Measurements from ENCODE around the gene DAAM1.

DAAM1 gene

DNA sequence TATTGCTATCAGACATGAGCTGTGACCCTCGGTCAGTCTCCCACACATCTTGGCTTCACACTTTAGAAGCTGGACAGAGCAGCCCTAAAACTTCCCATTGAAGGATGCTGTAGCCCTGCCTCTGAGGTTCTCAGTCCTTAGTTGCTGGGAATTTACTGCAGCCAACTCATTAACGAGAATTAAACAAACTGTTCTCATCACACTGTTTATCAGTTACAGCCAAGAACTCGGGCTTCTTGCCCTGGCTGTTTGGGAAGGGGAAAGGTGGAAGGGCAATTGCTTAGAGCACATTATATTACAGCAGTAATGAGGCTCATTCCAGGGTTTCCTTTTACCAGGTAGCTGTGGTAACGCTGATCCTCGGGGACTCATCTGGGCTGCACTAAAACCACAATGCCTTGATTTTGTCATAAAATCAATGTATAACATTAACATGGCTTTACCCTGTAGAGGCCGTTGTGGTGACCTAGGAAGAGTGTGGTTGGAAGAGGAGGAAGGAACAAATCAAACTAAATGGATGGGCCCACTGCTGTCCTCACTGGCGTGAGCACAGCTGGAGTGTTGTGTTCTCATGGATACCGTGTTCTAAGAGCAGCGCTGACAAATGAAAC lies 189.6 kb downstream of the DAAM1 start:
- no peak for DNase-seq

DNA sequence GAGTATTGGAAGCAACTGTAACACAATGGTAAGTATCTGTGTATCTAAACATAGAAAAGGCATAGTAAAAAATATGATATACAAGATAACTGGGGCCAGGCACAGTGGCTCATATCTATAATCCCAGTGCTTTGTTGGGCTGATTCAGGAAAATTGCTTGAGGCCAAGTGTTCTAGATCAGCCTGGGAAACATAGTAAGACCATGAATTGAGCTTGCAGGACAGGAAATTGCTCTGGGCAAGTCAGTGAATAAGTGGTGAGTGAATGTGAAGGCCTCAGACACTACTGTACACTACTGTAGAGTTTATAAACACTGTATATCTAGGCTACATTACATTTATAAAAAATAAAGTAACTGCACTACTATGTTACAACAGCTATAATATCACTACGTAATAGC lies 201.5 kb downstream of the DAAM1 start:
- no peak for DNase-seq

GRCh38 chr14:59391388-59391787 lies 202.9 kb downstream of the DAAM1 start:
- DNase-seq = no peak

DNA sequence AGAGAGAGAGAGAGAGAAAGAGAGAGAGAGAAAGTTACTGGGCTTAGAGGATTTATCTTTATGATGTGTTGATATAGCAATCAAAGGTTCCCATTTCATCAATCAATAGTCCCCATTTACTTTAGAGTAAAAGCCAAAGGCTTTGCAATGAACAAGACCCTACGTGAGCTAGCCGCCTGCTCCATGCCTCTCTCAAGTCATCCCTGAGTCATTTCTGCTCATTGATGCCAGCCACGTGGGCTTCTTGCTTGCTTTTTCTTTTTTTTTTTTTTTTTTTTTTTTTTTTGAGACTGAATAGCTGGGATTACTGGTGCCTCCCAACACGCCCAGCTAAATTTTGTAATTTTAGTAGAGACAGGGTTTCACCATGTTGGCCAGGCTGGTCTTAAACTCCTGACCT lies 205.8 kb downstream of the DAAM1 start:
- no peak for DNase-seq

DNA sequence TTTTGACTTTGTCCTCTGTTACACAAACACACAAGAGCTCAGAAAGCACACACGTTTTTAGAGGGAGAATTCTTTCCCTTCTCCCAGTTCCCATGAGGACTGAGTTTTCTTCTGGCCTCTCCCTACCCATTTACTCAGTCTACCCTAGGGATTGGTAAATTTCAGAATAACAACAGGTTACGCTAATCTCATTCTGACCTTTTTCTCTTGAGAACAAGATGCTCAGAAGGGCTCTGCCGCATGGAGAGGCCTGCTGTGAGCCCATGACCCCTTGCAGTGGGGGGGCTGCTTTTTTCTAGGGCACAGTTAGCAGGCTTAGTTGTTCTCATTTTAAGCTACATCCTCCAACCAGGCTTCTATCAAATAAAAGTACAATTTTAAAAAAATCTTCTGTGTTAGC lies 207.2 kb downstream of the DAAM1 start:
- DNase-seq = no peak

GRCh38 chr14:59398841-59399240 lies 210.4 kb downstream of the DAAM1 start:
- DNase-seq = no peak

DNA sequence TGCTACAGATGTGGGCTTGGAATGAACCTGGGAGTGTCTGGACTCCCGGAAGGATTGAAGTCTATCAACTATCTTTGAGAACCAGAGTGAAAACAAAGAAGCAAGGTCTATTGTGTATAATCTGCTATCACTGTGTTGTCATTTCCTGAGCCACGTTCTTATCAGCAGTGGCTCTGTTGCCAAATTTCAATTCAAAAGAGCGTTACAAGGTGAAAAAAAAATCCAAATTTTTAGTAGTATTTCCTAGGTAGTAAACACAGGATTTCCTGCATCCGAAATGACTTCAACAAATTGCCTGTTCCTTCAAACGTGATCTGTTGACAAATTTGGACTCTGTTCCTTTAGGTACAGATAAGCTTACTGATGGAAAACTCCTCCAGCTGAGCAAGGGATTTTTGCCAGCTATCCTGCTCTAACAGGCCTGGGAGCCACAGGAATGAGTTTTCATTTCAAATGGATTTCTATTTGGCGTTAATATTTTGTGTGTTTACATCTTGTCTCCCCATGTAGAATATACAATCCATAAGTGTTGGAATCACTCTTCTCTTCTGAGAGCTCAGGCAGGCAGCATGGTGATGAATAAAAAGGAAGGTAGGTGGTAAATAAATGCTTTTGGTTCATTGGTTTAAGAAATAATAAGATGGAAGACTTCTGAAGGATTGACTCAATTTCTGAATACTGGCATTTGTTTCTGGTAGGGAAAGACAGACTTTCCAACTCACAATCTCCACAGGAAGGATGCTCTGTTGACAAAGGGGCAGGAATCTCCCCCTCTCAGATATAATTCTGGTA lies 218.2 kb downstream of the DAAM1 start:
- no peak for DNase-seq

DNA sequence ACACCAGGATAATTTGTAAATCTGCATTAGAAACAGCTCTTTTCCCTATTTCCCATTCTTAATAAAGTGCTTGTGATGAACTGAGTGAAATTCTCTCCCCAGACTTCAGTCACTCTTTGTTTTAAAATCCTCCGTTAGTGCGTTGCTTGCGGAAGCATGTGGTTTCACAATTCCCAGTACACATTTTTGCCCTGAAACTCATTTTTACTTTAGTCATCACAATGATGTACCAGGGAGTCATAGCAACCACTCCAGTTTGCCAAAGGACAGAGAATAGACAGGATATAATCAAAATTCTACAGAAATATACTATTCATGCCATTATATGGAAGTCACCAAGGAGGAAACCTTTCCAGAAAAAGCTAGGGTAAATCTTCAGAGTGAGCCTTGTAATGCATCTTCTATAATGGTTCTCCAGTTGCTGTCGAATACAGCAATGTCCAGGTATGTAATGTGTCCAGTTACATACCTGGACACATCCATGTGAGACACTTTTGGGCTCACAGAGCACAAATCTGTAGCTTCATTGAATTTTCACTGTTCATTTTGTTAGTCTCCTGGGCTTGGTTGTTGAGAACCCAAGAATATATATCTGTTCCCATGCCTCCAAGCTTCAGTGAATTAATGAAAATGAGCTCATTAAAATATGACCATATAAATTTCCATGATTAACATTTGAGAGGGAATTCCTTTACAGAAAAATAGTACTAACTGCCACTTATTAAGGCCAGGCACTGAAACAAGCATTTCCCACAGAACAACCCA lies 219.0 kb downstream of the DAAM1 start:
- DNase-seq = no peak

DNA sequence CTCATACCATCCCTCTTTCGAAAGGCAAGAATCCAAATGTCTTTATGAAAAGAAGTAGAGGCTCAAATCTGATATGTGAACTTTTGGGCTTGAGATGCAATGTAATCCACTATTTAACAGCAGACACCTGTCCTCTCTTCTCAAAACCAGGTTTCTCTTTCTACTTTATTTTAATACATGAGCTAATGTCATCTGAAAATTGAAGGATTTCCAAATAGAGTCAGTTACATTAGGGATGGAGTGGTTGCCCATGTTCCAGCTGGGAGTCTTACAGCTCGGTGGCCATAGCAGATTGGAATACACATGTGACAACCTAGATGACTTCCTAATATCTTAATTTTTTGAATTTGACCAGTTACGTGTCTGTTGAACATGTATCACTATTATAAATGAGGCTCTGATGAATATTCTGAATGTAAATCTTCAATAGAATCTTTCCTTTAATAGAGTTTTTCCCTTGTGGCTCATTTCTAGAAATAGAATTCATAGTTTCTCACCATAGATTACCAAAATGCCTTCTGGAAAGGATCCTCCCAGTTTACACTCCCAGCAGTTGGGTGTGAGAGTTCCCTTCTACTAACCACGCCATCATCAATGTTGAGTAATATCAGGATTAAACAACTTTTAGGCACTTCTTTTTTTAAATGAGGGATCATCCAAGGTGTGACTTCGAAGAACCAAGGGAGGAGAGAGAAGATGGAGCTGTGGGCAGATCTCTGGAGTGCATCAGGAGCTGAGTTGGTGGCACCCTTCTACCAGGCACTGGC lies 227.6 kb downstream of the DAAM1 start:
- no peak for DNase-seq

DNA sequence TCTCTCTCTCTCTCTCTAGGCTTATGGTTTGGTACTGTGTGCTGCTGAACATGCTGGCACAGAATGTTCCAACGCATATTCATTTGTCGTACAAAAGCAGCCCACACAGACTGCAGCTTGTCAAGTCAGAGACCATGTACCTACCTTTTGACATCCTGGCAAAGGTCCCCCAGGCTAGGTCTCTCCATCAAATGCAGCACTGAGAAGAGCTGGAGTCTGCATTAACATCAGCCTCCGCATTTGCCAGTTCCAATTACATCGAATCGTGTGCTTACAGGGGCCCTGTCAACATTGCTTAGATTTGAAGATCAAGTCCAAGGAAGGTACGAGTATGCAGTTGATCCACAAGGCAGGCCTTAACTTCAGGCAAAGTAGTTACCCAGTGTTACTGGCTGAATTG lies 228.8 kb downstream of the DAAM1 start:
- DNase-seq = no peak

DNA sequence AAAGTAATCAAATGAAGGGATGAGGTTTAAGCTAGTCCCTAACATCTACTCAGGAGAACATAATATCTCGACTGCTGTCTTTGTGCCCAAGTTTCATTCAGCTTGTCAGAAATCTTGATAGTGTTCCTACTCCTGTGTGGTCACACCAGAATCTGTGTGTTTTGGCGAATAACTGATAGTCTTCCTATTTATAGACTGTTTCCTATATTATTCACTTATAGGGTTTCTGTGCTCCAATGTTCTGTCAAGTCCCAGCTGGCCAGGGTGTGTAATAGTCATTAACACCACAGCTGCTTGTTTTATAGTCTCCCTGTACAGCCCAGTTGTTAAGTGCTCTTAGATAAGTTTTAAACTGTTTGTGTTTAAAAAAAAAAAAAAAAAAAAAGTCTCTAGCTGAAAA lies 230.8 kb downstream of the DAAM1 start:
- DNase-seq = no peak

All from activated T-cell treated with anti-CD3 and anti-CD28 coated beads, Interleukin-2, amount 50 U/mL, for 1 hour (primary cell).